CD4-positive, alpha-beta T cell treated with Interleukin-21 for 1 hour (primary cell): Measurements from ENCODE around the gene KCNF1.
"Not testable (repeated sequence)": the region's sequence is repeated elsewhere in the genome, so short reads cannot be mapped to it uniquely, and the experiment has no call there.

ENCODE experiments used
- DNase-seq: peaks from one replicate; pipeline ENCODE4 v3.0.0-alpha.2; 2020

Gene KCNF1

GRCh38 chr2:10948606-10949230 lies 37.0 kb downstream of the KCNF1 start:
- no peak for DNase-seq

- DNase-seq = no peak
Measured at GRCh38 chr2:10949835-10950234, 38.1 kb downstream of the KCNF1 start.

- DNase-seq = no peak
Measured at GRCh38 chr2:10951558-10952414, 40.1 kb downstream of the KCNF1 start.

- DNase-seq = no peak
Measured at GRCh38 chr2:10954416-10954815, 42.7 kb downstream of the KCNF1 start.

- no peak for DNase-seq
Measured at GRCh38 chr2:10954856-10955818, 43.4 kb downstream of the KCNF1 start.

- no peak for DNase-seq
Measured at GRCh38 chr2:10956006-10956790, 44.5 kb downstream of the KCNF1 start.

GRCh38 chr2:10957391-10957790 lies 45.7 kb downstream of the KCNF1 start:
- DNase-seq = no peak

- DNase-seq = not testable (repeated sequence)
Measured at GRCh38 chr2:10958452-10958851, 46.7 kb downstream of the KCNF1 start.

- DNase-seq = no peak
Measured at GRCh38 chr2:10960606-10961489, 49.1 kb downstream of the KCNF1 start.

- DNase-seq = no peak
Measured at GRCh38 chr2:10961490-10961875, 49.7 kb downstream of the KCNF1 start.

- no peak for DNase-seq
Measured at GRCh38 chr2:10962004-10962403, 50.3 kb downstream of the KCNF1 start.

GRCh38 chr2:10963155-10963554 lies 51.4 kb downstream of the KCNF1 start:
- no peak for DNase-seq
